B cell (primary cell): Measurements from ENCODE around the gene SERPINB1. TPM values are rescaled to one million over a fixed set of nuclear protein-coding genes. Genes with fewer than 3 reads are reported as not detected.

ENCODE experiments used
- ATAC-seq: fragments of 200-7000 bp; cut with Tn5 transposase; one replicate; pipeline ENCODE4 v1.10.0; 2021; ENCODE audit warnings: low read depth, mild to moderate bottlenecking, moderate number of reproducible peaks, moderate library complexity
- CTCF ChIA-PET: fragments of 350-600 bp; sonication (Branson Sonifier 250); formaldehyde crosslinking; loops from one replicate; lab custom pipeline; 2021; ENCODE audit warnings: antibody characterized with exemption, inconsistent platforms; lab: Charles Lee
- POLR2A ChIA-PET: fragments of 350-600 bp; sonication (Branson Sonifier 250); formaldehyde crosslinking; loops from one replicate; lab custom pipeline; 2021; ENCODE audit warnings: antibody characterized with exemption; lab: Charles Lee
- DNase-seq: peaks from one replicate; pipeline ENCODE4 v3.0.0; 2013
- H2AFZ ChIP-seq: 2 replicates; pipeline ENCODE4 v1.6.1; 2012; ENCODE audit warnings: mild to moderate bottlenecking, low read depth, low read length; ENCODE audit not compliant: insufficient read depth, poor library complexity, severe bottlenecking
- H3K27ac ChIP-seq, 2 donors: 1 replicate in 1 of 2; 2 replicates in 1 of 2; pipeline ENCODE4 v1.5.1; 2012 to 2013; ENCODE audit warnings: low read length in 2 of 2, mild to moderate bottlenecking in 2 of 2, moderate library complexity in 1 of 2
- H3K27me3 ChIP-seq, 4 experiments: fragments of 200-600 bp in 1 of 4; sonication (generic) in 1 of 4; replicated peaks in 1 of 4; 1 replicate in 2 of 4; 2 replicates in 2 of 4; pipeline versions ENCODE4 v1.6.1 to v1.7.0; 2013 to 2016; ENCODE audit warnings: low read length in 3 of 4, mild to moderate bottlenecking in 2 of 4, mixed read lengths in 1 of 4, moderate library complexity in 1 of 4; ENCODE audit not compliant: insufficient read depth in 4 of 4, control insufficient read depth in 3 of 4; ENCODE audit errors: control extremely low read depth in 1 of 4
- H3K36me3 ChIP-seq, 2 experiments: replicated peaks in 1 of 2; 1 replicate in 1 of 2; 2 replicates in 1 of 2; pipeline versions ENCODE4 v1.6.1 to v1.7.1; 2013; ENCODE audit warnings: low read length in 1 of 2; ENCODE audit not compliant: insufficient read depth in 2 of 2, control insufficient read depth in 1 of 2; ENCODE audit errors: control extremely low read depth in 1 of 2, extremely low read depth in 1 of 2
- H3K4me1 ChIP-seq, 2 donors: fragments of 200-600 bp in 1 of 2; sonication (generic) in 1 of 2; 1 replicate in 1 of 2; 2 replicates in 1 of 2; pipeline versions ENCODE4 v1.5.1 to v1.6.1; 2013 to 2017; ENCODE audit warnings: low read length in 2 of 2; ENCODE audit not compliant: control insufficient read depth in 2 of 2, insufficient read depth in 2 of 2
- H3K4me2 ChIP-seq: replicated peaks from 2 replicates; pipeline ENCODE3; 2012; ENCODE audit warnings: mild to moderate bottlenecking, low read depth, low read length; ENCODE audit not compliant: poor library complexity, severe bottlenecking
- H3K4me3 ChIP-seq, 5 experiments: fragments of 200-600 bp in 1 of 5; sonication (generic) in 1 of 5; 1 replicate in 3 of 5; 2 replicates in 2 of 5; pipeline versions ENCODE4 v1.5.1 to v1.7.0; 2011 to 2016; ENCODE audit warnings: low read length in 4 of 5, mild to moderate bottlenecking in 4 of 5, low read depth in 2 of 5, control low read depth in 1 of 5, moderate library complexity in 1 of 5; ENCODE audit not compliant: insufficient read depth in 1 of 5; ENCODE audit errors: control extremely low read depth in 1 of 5, extremely low read depth in 1 of 5
- H3K79me2 ChIP-seq: fragments of 200-600 bp; sonication (generic); one replicate; pipeline ENCODE4 v1.6.0; 2016; ENCODE audit warnings: low read length; ENCODE audit not compliant: control insufficient read depth, insufficient read depth
- H3K9ac ChIP-seq: fragments of 200-600 bp; sonication (generic); 2 replicates; pipeline ENCODE4 v1.6.1; 2017; ENCODE audit warnings: mild to moderate bottlenecking, low read length, moderate library complexity
- H3K9me3 ChIP-seq, 3 donors: one replicate each; pipeline versions ENCODE4 v1.6.1 to v1.7.1; 2013; ENCODE audit warnings: low read length in 2 of 3; ENCODE audit not compliant: control insufficient read depth in 2 of 3, insufficient read depth in 1 of 3; ENCODE audit errors: control extremely low read depth in 1 of 3
- H4K20me1 ChIP-seq: 2 replicates; pipeline ENCODE4 v1.6.0; 2012; ENCODE audit warnings: mild to moderate bottlenecking, low read length; ENCODE audit not compliant: insufficient read depth, control insufficient read depth, poor library complexity, severe bottlenecking
- H3K27ac Mint-ChIP-seq: one replicate; pipeline ENCODE4 v1.8.0; 2021; ENCODE audit warnings: mixed read lengths
- H3K27me3 Mint-ChIP-seq: one replicate; pipeline ENCODE4 v1.8.0; 2021; ENCODE audit warnings: mixed read lengths
- H3K4me1 Mint-ChIP-seq: one replicate; pipeline ENCODE4 v1.8.0; 2021; ENCODE audit warnings: mixed read lengths
- H3K4me3 Mint-ChIP-seq: one replicate; pipeline ENCODE4 v1.8.0; 2021; ENCODE audit warnings: mixed read lengths
- H3K9me3 Mint-ChIP-seq: one replicate; pipeline ENCODE4 v1.8.0; 2022; ENCODE audit warnings: mixed read lengths; ENCODE audit not compliant: insufficient read depth
- EZH2 ChIP-seq: IDR thresholded peaks from 2 replicates; pipeline ENCODE4 v1.6.1; 2012; ENCODE audit warnings: borderline replicate concordance, low read depth, mild to moderate bottlenecking, moderate library complexity, low read length; ENCODE audit not compliant: insufficient read depth, poor library complexity, severe bottlenecking
- WGBS: methylation state at CpG from one replicate; pipeline ENCODE4 v1.1.5; 2013; ENCODE audit warnings: missing lambda C conversion rate; ENCODE audit not compliant: insufficient coverage; 5-methylcytosine and 5-hydroxymethylcytosine counted together
- intact Hi-C: fragments of 100-400 bp; cut with micrococcal nuclease; formaldehyde crosslinking; loops from one replicate; pipeline ENCODE4 v1.10.0; 2022
- polyA plus RNA-seq: library from polyadenylated mRNA; depleted of rRNA; stranded (reverse); fragments of >200 nt; gene quantifications from 2 replicates; pipeline ENCODE4 v1.2.3, GENCODE V29; 2012
- total RNA-seq, 2 donors: library from RNA; stranded (reverse); fragments of 120-200 nt in 1 of 2; gene quantifications; 1 replicate in 1 of 2; 2 replicates in 1 of 2; pipeline versions ENCODE4 v1.2.3 to v1.2.4, GENCODE V29; 2013 to 2022
- TF ChIP-seq, protein P1 (sequence below): fragments of 200-600 bp; IDR thresholded peaks from one replicate; pipeline ENCODE4 v1.8.0; 2022; ENCODE audit warnings: antibody characterized with exemption, mild to moderate bottlenecking

Gene SERPINB1
- total and polyA plus RNA-seq, 2 donors (not counting 1 experiment from before 2014, with no cell fraction given) = 23.2 to 52.5 TPM

DNA sequence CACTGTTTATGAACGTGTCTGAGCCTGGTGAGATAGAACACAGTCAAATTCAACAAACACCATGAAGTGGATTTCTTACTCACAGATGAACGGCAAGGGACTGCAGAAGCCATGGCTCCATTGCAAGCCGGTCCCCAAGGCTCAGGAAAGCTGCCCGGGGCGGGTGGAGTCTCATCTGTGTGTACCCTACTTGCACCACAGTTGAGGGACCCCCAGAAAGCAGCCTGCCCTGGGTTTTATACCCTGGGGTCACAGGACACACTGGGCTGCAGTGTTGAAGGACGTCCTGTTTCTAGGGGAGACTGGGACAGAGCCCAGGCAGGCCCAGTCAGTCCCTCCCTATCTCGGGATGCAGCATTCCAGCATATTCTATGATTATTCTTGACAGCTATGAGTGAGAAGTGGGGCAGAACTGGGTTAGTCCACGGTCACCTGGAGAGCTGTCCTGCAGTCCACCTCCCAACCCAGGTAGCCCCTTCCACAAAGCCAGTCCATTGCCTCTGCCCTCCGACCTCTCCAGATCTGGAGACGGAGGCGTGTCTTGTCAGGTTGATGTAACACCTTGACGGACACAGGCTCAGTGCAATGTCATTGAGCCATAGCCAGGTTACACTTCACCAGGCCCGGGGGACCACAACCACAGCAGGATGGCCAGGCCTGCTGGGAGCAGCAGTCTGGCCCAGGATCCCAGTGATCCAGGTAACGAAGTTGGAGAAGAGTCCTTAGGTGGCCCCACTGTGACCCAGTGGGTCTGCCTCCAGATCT is 40.9 kb downstream of the SERPINB1 start:
- WGBS = 97% methylated on average over 12 of the region's 14 CpGs
- CTCF ChIA-PET = interaction anchor here (1.6 kb wide), 1 partner anchor 10 kb away, joined by 7 read pairs; no protein-coding TSS in a partner anchor
- intact Hi-C loops = no loop called here
- Histone ChIP-seq H3K4me2 (no peak overlapping the region), H3K36me3 (no peaks in the 10 kb centered on the region), H3K27ac (no peak overlapping the region), H4K20me1 (no peaks in the 10 kb centered on the region), H3K4me3 (no peak overlapping the region), H3K79me2 (peaks cover 6% of the 10 kb centered on the region), H2AFZ (no peak overlapping the region), H3K9ac (no peak overlapping the region), H3K9me3 (no peaks in the 10 kb centered on the region), H3K27me3 (no peaks in the 10 kb centered on the region), H3K4me1 (peaks cover 0 to 6% of the 10 kb centered on the region in 2 donors)
- Mint-ChIP-seq H3K4me1 (peaks cover 7% of the 10 kb centered on the region), H3K4me3 (no peak overlapping the region), H3K27me3 (no peaks in the 10 kb centered on the region), H3K27ac (no peak overlapping the region), H3K9me3 (no peaks in the 10 kb centered on the region)
- ATAC-seq (no peak), DNase-seq (no peak)
- TF ChIP-seq, protein P1, sequence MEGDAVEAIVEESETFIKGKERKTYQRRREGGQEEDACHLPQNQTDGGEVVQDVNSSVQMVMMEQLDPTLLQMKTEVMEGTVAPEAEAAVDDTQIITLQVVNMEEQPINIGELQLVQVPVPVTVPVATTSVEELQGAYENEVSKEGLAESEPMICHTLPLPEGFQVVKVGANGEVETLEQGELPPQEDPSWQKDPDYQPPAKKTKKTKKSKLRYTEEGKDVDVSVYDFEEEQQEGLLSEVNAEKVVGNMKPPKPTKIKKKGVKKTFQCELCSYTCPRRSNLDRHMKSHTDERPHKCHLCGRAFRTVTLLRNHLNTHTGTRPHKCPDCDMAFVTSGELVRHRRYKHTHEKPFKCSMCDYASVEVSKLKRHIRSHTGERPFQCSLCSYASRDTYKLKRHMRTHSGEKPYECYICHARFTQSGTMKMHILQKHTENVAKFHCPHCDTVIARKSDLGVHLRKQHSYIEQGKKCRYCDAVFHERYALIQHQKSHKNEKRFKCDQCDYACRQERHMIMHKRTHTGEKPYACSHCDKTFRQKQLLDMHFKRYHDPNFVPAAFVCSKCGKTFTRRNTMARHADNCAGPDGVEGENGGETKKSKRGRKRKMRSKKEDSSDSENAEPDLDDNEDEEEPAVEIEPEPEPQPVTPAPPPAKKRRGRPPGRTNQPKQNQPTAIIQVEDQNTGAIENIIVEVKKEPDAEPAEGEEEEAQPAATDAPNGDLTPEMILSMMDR = no peak
- no peak for TF ChIP-seq EZH2
- POLR2A ChIA-PET = no interaction called here

DNA sequence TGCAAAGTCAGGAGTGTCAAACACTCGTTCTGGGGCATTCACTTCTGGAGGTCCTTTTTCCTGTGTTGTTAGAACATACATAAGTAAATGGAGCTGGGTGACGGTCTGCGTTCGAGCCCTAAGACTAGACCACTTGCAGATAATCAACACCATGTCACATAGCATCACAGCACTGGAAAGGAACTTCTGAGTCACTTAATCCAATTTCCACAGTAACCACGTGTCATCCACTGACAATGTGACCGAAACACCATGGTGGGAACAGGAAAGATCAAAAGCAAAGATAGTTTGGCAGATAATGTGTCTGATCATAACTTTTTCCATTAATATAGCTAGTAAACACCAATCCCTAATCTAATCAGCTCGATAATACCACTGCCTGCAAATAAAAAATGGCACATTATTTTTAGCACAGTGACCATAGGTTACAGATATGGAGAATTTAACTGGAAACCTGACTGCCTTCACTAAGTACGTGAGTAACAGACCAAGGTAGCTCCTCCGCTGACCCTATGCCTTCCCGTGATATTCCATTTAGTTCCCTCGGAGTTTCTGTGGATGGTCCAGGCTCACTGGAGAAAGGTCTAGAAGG is 41.6 kb downstream of the SERPINB1 start:
- ATAC-seq = no peak
- WGBS = 93% methylated on average over 6 of the region's 11 CpGs
- DNase-seq = no peak
- no peak overlapping the region for H2AFZ ChIP-seq
- POLR2A ChIA-PET = no interaction called here
- intact Hi-C loops = no loop called here
- H3K9me3 ChIP-seq = no peaks in the 10 kb centered on the region
- H3K27ac ChIP-seq = no peak overlapping the region
- no peaks in the 10 kb centered on the region for H3K27me3 Mint-ChIP-seq
- no peaks in the 10 kb centered on the region for H3K27me3 ChIP-seq
- no peak overlapping the region for H3K4me3 ChIP-seq
- H3K4me1 ChIP-seq = peaks cover 0 to 6% of the 10 kb centered on the region in 2 donors
- CTCF ChIA-PET = interaction anchor here (1.6 kb wide), 1 partner anchor 9 kb away, joined by 7 read pairs; no protein-coding TSS in a partner anchor
- no peak overlapping the region for H3K4me3 Mint-ChIP-seq
- H3K36me3 ChIP-seq = no peaks in the 10 kb centered on the region
- peaks cover 7% of the 10 kb centered on the region for H3K4me1 Mint-ChIP-seq
- peaks cover 6% of the 10 kb centered on the region for H3K79me2 ChIP-seq
- no peak for TF ChIP-seq EZH2
- TF ChIP-seq, protein P1 = no peak
- H4K20me1 ChIP-seq = no peaks in the 10 kb centered on the region
- H3K9me3 Mint-ChIP-seq = no peaks in the 10 kb centered on the region
- H3K4me2 ChIP-seq = no peak overlapping the region
- H3K27ac Mint-ChIP-seq = no peak overlapping the region
- no peak overlapping the region for H3K9ac ChIP-seq
